Neural cell (in vitro differentiated cells): ENCODE measurements around the gene KRT27. TPM values are rescaled to one million over a fixed set of nuclear protein-coding genes. Genes with fewer than 3 reads are reported as not detected.
"Not testable (repeated sequence)": the region's sequence is repeated elsewhere in the genome, so short reads cannot be mapped to it uniquely, and the experiment has no call there.

Experiments used
- H2AFZ ChIP-seq: fragments of 200-600, 300-800 bp; sonication (generic), shearing (Covaris generic); 2 replicates; pipeline ENCODE4 v1.6.0; 2014; ENCODE audit warnings: low read depth, mild to moderate bottlenecking, antibody characterized with exemption, low read length, moderate library complexity
- H3F3A ChIP-seq: fragments of 200-600 bp; shearing (Covaris generic); 2 replicates; pipeline ENCODE4 v1.6.1; 2016; ENCODE audit warnings: mild to moderate bottlenecking, moderate library complexity, mixed read lengths, antibody characterized with exemption, low read length; ENCODE audit not compliant: insufficient read depth, poor library complexity, severe bottlenecking
- H3K27ac ChIP-seq: fragments of 200-600, 300-800 bp; sonication (generic), shearing (Covaris generic); 2 replicates; pipeline ENCODE4 v1.5.1; 2014; ENCODE audit warnings: mild to moderate bottlenecking, low read length, moderate library complexity
- H3K27me3 ChIP-seq: fragments of 300-800, 200-600 bp; sonication (generic), shearing (Covaris generic); 2 replicates; pipeline ENCODE4 v1.6.0; 2014; ENCODE audit warnings: mild to moderate bottlenecking, low read depth, low read length, moderate library complexity; ENCODE audit not compliant: insufficient read depth
- H3K36me3 ChIP-seq: fragments of 300-800, 200-600 bp; sonication (generic), shearing (Covaris generic); 2 replicates; pipeline ENCODE4 v1.5.1; 2014; ENCODE audit warnings: mild to moderate bottlenecking, antibody characterized with exemption, low read length, moderate library complexity; ENCODE audit not compliant: insufficient read depth
- H3K4me2 ChIP-seq: fragments of 300-800, 200-600 bp; sonication (generic), shearing (Covaris generic); 2 replicates; pipeline ENCODE4 v1.6.0; 2014; ENCODE audit warnings: mild to moderate bottlenecking, low read length
- H3K4me3 ChIP-seq: fragments of 300-800, 200-600 bp; sonication (generic), shearing (Covaris generic); 2 replicates; pipeline ENCODE4 v1.5.1; 2014; ENCODE audit warnings: mild to moderate bottlenecking, low read length, moderate library complexity
- H3K79me2 ChIP-seq: fragments of 200-600 bp; shearing (Covaris generic); replicated peaks from 2 replicates; pipeline ENCODE4 v1.6.0; 2014; ENCODE audit warnings: mild to moderate bottlenecking, low read length, moderate library complexity; ENCODE audit not compliant: insufficient read depth
- H3K9ac ChIP-seq: fragments of 300-800, 200-600 bp; sonication (generic), shearing (Covaris generic); 2 replicates; pipeline ENCODE4 v1.6.1; 2016; ENCODE audit warnings: mild to moderate bottlenecking, low read length, mixed read lengths
- H3K9me2 ChIP-seq: fragments of 200-600 bp; shearing (Covaris generic); 2 replicates; pipeline ENCODE4 v1.6.1; 2016; ENCODE audit warnings: mild to moderate bottlenecking, low read length, mixed read lengths; ENCODE audit not compliant: insufficient read depth
- H3K9me3 ChIP-seq: fragments of 200-600, 300-800 bp; sonication (generic), shearing (Covaris generic); 2 replicates; pipeline ENCODE4 v1.6.1; 2016; ENCODE audit warnings: mild to moderate bottlenecking, mixed run types, low read length, moderate library complexity, mixed read lengths
- H4K20me1 ChIP-seq: fragments of 200-600 bp; shearing (Covaris generic); 2 replicates; pipeline ENCODE4 v1.6.1; 2016; ENCODE audit warnings: mild to moderate bottlenecking, mixed run types; ENCODE audit not compliant: insufficient read depth
- EP300 ChIP-seq: fragments of 450-650 bp; conservative IDR thresholded peaks from 2 replicates; pipeline ENCODE4 v1.6.1; 2014; ENCODE audit warnings: antibody characterized with exemption, mild to moderate bottlenecking, moderate library complexity; ENCODE audit not compliant: poor library complexity, severe bottlenecking
- EZH2 ChIP-seq: fragments of 200-600, 300-800 bp; shearing (Covaris generic), sonication (generic); IDR thresholded peaks from 2 replicates; pipeline ENCODE4 v1.6.1; 2014; ENCODE audit warnings: antibody characterized with exemption, low read length, borderline replicate concordance, mild to moderate bottlenecking; ENCODE audit not compliant: insufficient read depth, poor library complexity, severe bottlenecking
- MXI1 ChIP-seq: fragments of 450-650 bp; conservative IDR thresholded peaks from 2 replicates; pipeline ENCODE4 v1.6.1; 2014; ENCODE audit warnings: antibody characterized with exemption, mild to moderate bottlenecking; ENCODE audit not compliant: poor library complexity, severe bottlenecking
- POLR2AphosphoS5 ChIP-seq: IDR thresholded peaks from 2 replicates; pipeline ENCODE4 v1.6.1; 2012
- RAD21 ChIP-seq: fragments of 450-650 bp; conservative IDR thresholded peaks from 2 replicates; pipeline ENCODE4 v1.6.1; 2014; ENCODE audit warnings: antibody characterized with exemption, mild to moderate bottlenecking, moderate library complexity
- SMC3 ChIP-seq: fragments of 450-650 bp; conservative IDR thresholded peaks from 2 replicates; pipeline ENCODE4 v1.6.1; 2014; ENCODE audit warnings: antibody characterized with exemption, mild to moderate bottlenecking, moderate library complexity; ENCODE audit not compliant: poor library complexity
- TAF1 ChIP-seq: IDR thresholded peaks from 2 replicates; pipeline ENCODE4 v1.6.1; 2012; ENCODE audit warnings: low read depth
- polyA plus RNA-seq: library from polyadenylated mRNA; depleted of rRNA; stranded (reverse); fragments of >200 nt; gene quantifications from 2 replicates; pipeline ENCODE4 v1.2.3, GENCODE V29; 2014
- TF ChIP-seq, protein P1 (sequence below): fragments of 450-650 bp; IDR thresholded peaks from 2 replicates; pipeline ENCODE4 v1.5.1; 2014; ENCODE audit warnings: antibody characterized with exemption, mild to moderate bottlenecking, moderate library complexity; ENCODE audit not compliant: poor library complexity, severe bottlenecking
- TF ChIP-seq, protein P2 (sequence below): IDR thresholded peaks from 2 replicates; pipeline ENCODE4 v1.6.1; 2012; ENCODE audit warnings: borderline replicate concordance

The KRT27 gene
- polyA plus RNA-seq, 1 donor from 2014 or later, result not detected

DNA sequence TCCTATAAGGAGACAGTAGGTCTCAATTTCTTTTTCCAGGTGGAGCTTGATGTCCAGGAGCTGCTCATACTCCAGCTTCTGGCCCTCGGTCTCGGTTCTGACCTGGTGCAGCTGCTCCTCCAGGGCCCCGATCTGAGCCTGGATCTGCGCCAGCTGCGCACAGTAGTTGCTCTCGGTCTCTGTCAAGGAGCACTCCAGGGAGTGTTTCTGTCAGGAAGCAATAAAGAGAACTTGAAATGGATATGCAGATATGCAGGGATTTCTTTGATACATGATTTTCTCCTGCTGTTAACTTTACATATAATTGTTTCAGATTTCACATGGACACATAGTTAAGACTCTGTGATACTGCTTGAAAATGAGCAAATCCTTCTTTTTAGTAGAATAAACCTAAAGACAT is 32.0 kb downstream of the KRT27 start:
- Histone ChIP-seq H3K4me3 (no peak overlapping the region), H3K9me2 (no peaks in the 10 kb centered on the region), H3K9ac (no peak overlapping the region), H3K4me2 (no peak overlapping the region), H3K36me3 (no peaks in the 10 kb centered on the region), H3F3A (no peaks in the 10 kb centered on the region), H4K20me1 (no peaks in the 10 kb centered on the region), H3K79me2 (no peaks in the 10 kb centered on the region), H2AFZ (no peak overlapping the region), H3K27ac (no peak overlapping the region), H3K27me3 (no peaks in the 10 kb centered on the region), H3K9me3 (no peaks in the 10 kb centered on the region)
- TF ChIP-seq POLR2AphosphoS5 (no peak), EP300 (no peak), RAD21 (no peak), EZH2 (no peak), SMC3 (no peak), MXI1 (no peak), TAF1 (no peak)
- TF ChIP-seq, protein P1, sequence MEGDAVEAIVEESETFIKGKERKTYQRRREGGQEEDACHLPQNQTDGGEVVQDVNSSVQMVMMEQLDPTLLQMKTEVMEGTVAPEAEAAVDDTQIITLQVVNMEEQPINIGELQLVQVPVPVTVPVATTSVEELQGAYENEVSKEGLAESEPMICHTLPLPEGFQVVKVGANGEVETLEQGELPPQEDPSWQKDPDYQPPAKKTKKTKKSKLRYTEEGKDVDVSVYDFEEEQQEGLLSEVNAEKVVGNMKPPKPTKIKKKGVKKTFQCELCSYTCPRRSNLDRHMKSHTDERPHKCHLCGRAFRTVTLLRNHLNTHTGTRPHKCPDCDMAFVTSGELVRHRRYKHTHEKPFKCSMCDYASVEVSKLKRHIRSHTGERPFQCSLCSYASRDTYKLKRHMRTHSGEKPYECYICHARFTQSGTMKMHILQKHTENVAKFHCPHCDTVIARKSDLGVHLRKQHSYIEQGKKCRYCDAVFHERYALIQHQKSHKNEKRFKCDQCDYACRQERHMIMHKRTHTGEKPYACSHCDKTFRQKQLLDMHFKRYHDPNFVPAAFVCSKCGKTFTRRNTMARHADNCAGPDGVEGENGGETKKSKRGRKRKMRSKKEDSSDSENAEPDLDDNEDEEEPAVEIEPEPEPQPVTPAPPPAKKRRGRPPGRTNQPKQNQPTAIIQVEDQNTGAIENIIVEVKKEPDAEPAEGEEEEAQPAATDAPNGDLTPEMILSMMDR, result no peak
- TF ChIP-seq, protein P2, sequence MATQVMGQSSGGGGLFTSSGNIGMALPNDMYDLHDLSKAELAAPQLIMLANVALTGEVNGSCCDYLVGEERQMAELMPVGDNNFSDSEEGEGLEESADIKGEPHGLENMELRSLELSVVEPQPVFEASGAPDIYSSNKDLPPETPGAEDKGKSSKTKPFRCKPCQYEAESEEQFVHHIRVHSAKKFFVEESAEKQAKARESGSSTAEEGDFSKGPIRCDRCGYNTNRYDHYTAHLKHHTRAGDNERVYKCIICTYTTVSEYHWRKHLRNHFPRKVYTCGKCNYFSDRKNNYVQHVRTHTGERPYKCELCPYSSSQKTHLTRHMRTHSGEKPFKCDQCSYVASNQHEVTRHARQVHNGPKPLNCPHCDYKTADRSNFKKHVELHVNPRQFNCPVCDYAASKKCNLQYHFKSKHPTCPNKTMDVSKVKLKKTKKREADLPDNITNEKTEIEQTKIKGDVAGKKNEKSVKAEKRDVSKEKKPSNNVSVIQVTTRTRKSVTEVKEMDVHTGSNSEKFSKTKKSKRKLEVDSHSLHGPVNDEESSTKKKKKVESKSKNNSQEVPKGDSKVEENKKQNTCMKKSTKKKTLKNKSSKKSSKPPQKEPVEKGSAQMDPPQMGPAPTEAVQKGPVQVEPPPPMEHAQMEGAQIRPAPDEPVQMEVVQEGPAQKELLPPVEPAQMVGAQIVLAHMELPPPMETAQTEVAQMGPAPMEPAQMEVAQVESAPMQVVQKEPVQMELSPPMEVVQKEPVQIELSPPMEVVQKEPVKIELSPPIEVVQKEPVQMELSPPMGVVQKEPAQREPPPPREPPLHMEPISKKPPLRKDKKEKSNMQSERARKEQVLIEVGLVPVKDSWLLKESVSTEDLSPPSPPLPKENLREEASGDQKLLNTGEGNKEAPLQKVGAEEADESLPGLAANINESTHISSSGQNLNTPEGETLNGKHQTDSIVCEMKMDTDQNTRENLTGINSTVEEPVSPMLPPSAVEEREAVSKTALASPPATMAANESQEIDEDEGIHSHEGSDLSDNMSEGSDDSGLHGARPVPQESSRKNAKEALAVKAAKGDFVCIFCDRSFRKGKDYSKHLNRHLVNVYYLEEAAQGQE, result no peak

DNA sequence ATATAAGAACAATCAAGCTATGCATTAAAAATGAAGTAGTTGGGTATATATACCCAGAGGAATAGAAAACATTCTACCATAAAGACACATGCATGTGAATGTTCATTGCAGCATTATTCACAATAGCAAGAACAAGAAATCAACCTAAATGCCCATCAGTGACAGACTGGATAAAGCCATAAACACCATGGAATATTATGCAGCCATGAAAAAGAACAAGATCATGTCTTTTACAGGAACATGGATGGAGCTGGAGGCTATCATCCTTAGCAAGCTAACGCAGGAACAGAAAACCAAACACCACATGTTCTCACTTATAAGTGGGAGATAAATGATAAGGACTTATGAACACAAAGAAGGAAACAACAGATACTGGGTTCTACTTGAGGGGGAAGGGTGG is 33.7 kb downstream of the KRT27 start:
- H3K4me3 ChIP-seq, H2AFZ ChIP-seq, H3K9me3 ChIP-seq, H3K9me2 ChIP-seq, H3K79me2 ChIP-seq, H3K27me3 ChIP-seq, H4K20me1 ChIP-seq, H3K27ac ChIP-seq, H3F3A ChIP-seq, H3K9ac ChIP-seq, H3K36me3 ChIP-seq, H3K4me2 ChIP-seq: not testable (repeated sequence)

DNA sequence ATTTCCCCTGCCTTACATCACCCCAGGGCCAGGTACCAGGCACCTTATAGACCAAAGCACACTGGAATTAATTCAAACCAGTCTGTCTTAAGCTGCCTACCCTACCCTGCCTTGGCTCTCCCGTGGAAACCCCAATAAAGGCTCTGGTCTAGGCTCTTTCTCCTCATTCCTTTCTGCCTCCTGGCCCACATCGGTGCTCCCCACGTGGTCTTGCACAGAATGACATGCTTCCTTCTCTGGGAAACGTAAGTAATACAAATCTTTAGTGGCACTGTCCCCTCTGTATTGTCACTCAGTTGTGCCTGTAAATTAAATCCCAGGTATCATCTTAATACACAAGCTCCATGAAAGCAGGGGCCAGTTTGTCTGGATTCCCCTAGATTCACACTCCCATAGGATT is 43.8 kb downstream of the KRT27 start:
- no peak overlapping the region for H2AFZ ChIP-seq
- no peaks in the 10 kb centered on the region for H4K20me1 ChIP-seq
- H3K79me2 ChIP-seq, result no peaks in the 10 kb centered on the region
- no peaks in the 10 kb centered on the region for H3F3A ChIP-seq
- no peak overlapping the region for H3K9ac ChIP-seq
- no peak overlapping the region for H3K4me2 ChIP-seq
- H3K4me3 ChIP-seq, result no peak overlapping the region
- no peaks in the 10 kb centered on the region for H3K9me2 ChIP-seq
- no peaks in the 10 kb centered on the region for H3K27me3 ChIP-seq
- no peak for TF ChIP-seq TAF1
- TF ChIP-seq EP300, result no peak
- TF ChIP-seq, protein P1, result no peak
- H3K27ac ChIP-seq, result no peak overlapping the region
- no peaks in the 10 kb centered on the region for H3K36me3 ChIP-seq
- H3K9me3 ChIP-seq, result peaks cover 6% of the 10 kb centered on the region
